CD4-positive, alpha-beta T cell (primary cell): Measurements from ENCODE around the gene PTPRN2. TPM values are rescaled to one million over a fixed set of nuclear protein-coding genes. Genes with fewer than 3 reads are reported as not detected.

Experiments used
- ATAC-seq: fragments of 200-7000 bp; cut with Tn5 transposase; one replicate; pipeline ENCODE4 v1.10.0; 2022; ENCODE audit warnings: mild to moderate bottlenecking; ENCODE audit not compliant: poor library complexity
- CTCF ChIA-PET: fragments of 350-600 bp; sonication (Branson Sonifier 250); formaldehyde crosslinking; loops from one replicate; lab custom pipeline; 2021; ENCODE audit warnings: antibody characterized with exemption, inconsistent platforms; lab: Charles Lee
- POLR2A ChIA-PET: fragments of 350-600 bp; sonication (Branson Sonifier 250); formaldehyde crosslinking; loops from one replicate; lab custom pipeline; 2021; ENCODE audit warnings: antibody characterized with exemption, inconsistent platforms; lab: Charles Lee
- DNase-seq, 14 experiments: peaks; one replicate each; pipeline ENCODE4 v3.0.0-alpha.2; 2013 to 2020; ENCODE audit warnings: mixed read lengths in 2 of 14
- H3K27ac ChIP-seq, 2 donors: one replicate each; pipeline versions ENCODE4 v1.5.1 to v1.7.0; 2013; ENCODE audit warnings: low read length in 2 of 2, low read depth in 1 of 2, mild to moderate bottlenecking in 1 of 2
- H3K27me3 ChIP-seq, 2 experiments: 1 replicate in 1 of 2; 2 replicates in 1 of 2; pipeline versions ENCODE4 v1.6.1 to v1.7.0; 2013; ENCODE audit warnings: low read length in 2 of 2, control low read depth in 1 of 2, mild to moderate bottlenecking in 1 of 2, moderate library complexity in 1 of 2; ENCODE audit not compliant: insufficient read depth in 2 of 2, control insufficient read depth in 1 of 2
- H3K36me3 ChIP-seq: one replicate; pipeline ENCODE4 v1.6.1; 2013; ENCODE audit warnings: low read length, control low read depth; ENCODE audit not compliant: insufficient read depth
- H3K4me1 ChIP-seq: one replicate; pipeline ENCODE4 v1.6.1; 2013; ENCODE audit warnings: low read length, control low read depth; ENCODE audit not compliant: insufficient read depth
- H3K4me3 ChIP-seq: one replicate; pipeline ENCODE4 v1.5.1; 2013; ENCODE audit warnings: mild to moderate bottlenecking, low read length, moderate library complexity
- H3K9me3 ChIP-seq, 2 experiments: 1 replicate in 1 of 2; 2 replicates in 1 of 2; pipeline versions ENCODE4 v1.6.1 to v1.7.0; 2013; ENCODE audit warnings: low read length in 2 of 2, mild to moderate bottlenecking in 2 of 2, control low read depth in 1 of 2, moderate library complexity in 1 of 2; ENCODE audit not compliant: control insufficient read depth in 1 of 2, insufficient read depth in 1 of 2
- H3K27ac Mint-ChIP-seq: one replicate; pipeline ENCODE4 v1.8.0; 2020; ENCODE audit warnings: mixed read lengths
- H3K27me3 Mint-ChIP-seq: one replicate; pipeline ENCODE4 v1.8.0; 2021; ENCODE audit warnings: mixed read lengths
- H3K36me3 Mint-ChIP-seq: one replicate; pipeline ENCODE4 v1.8.0; 2021; ENCODE audit warnings: low read depth, mixed read lengths
- H3K4me1 Mint-ChIP-seq: one replicate; pipeline ENCODE4 v1.8.0; 2021; ENCODE audit warnings: low read depth, mixed read lengths
- H3K4me3 Mint-ChIP-seq: one replicate; pipeline ENCODE4 v1.8.0; 2020; ENCODE audit warnings: mild to moderate bottlenecking, mixed read lengths
- H3K9me3 Mint-ChIP-seq: one replicate; pipeline ENCODE4 v1.8.0; 2020; ENCODE audit warnings: mixed read lengths
- CTCF ChIP-seq: fragments of 200-600 bp; IDR thresholded peaks from one replicate; pipeline ENCODE4 v1.8.0; 2022; ENCODE audit warnings: antibody characterized with exemption, mild to moderate bottlenecking
- intact Hi-C, 2 experiments: fragments of 100-400 bp; cut with DNase I in 1 of 2; cut with micrococcal nuclease in 1 of 2; formaldehyde crosslinking; loops; one replicate each; pipeline versions ENCODE4 v1.15.1 to v1.9.0; 2023 to 2025; cut with DNase I, micrococcal nuclease
- total RNA-seq, 174 experiments: library from RNA in 2 of 174; stranded (reverse) in 2 of 174; gene quantifications; one replicate each; pipeline ENCODE4 v1.2.3 and lab custom pipeline; 2021 to 2026

PTPRN2 gene
- total RNA-seq, 2 experiments from 2014 or later: 0.34 to 0.44 TPM

- H3K4me3 Mint-ChIP-seq: peak overlapping the region; percentile 87
- CTCF ChIA-PET: no interaction called here
- no peaks in the 10 kb centered on the region for H3K27me3 Mint-ChIP-seq
- TF ChIP-seq CTCF: peak; percentile 73
- H3K36me3 ChIP-seq: no peaks in the 10 kb centered on the region
- H3K27ac Mint-ChIP-seq: peak overlapping the region; percentile 87
- ATAC-seq (peak; percentile 80), DNase-seq (peak; percentile 20 to 77 (median 49))
- POLR2A ChIA-PET: interaction anchor here (0.6 kb wide), 1 partner anchor 50 kb away, joined by 3 read pairs; no protein-coding TSS in a partner anchor
- peaks cover 37% of the 10 kb centered on the region for H3K4me1 Mint-ChIP-seq
- peak overlapping the region in 1 of 2 donors; percentile 1 for H3K27ac ChIP-seq
- peaks cover 0 to 7% of the 10 kb centered on the region in 2 experiments for H3K9me3 ChIP-seq
- peaks cover 47% of the 10 kb centered on the region for H3K4me1 ChIP-seq
- H3K27me3 ChIP-seq: peaks cover 0 to 3% of the 10 kb centered on the region in 2 experiments
- H3K9me3 Mint-ChIP-seq: no peaks in the 10 kb centered on the region
- no peaks in the 10 kb centered on the region for H3K36me3 Mint-ChIP-seq
- H3K4me3 ChIP-seq: peak overlapping the region; percentile 48
- intact Hi-C loops: loop anchor here in 1 of 2 experiments (1.0 to 10.0 kb wide), 3 partner anchors 241 to 442 kb away; no protein-coding TSS in a partner anchor
These were observed 712.1 kb downstream of the PTPRN2 start for GRCh38 chr7:157875230-157876179.

GRCh38 chr7:157874870-157875229, 712.8 kb downstream of the PTPRN2 start:
- H3K9me3 Mint-ChIP-seq: no peaks in the 10 kb centered on the region
- ChIA-PET CTCF (no interaction called here), POLR2A (no interaction called here)
- Histone ChIP-seq H3K9me3 (peaks cover 0 to 4% of the 10 kb centered on the region in 2 experiments), H3K36me3 (no peaks in the 10 kb centered on the region), H3K4me1 (peaks cover 47% of the 10 kb centered on the region), H3K27ac (peak overlapping the region in 1 of 2 donors; percentile 1), H3K4me3 (peak overlapping the region; percentile 48), H3K27me3 (peaks cover 0 to 3% of the 10 kb centered on the region in 2 experiments)
- no peaks in the 10 kb centered on the region for H3K27me3 Mint-ChIP-seq
- intact Hi-C loops: loop anchor here in 1 of 2 experiments (5.0 to 10.0 kb wide), 2 partner anchors 240 to 268 kb away; no protein-coding TSS in a partner anchor
- no peaks in the 10 kb centered on the region for H3K36me3 Mint-ChIP-seq
- peak in 1 of 14 experiments; percentile 31 for DNase-seq
- ATAC-seq: peak; percentile 48
- no peak for TF ChIP-seq CTCF
- peak overlapping the region; percentile 87 for H3K4me3 Mint-ChIP-seq
- peaks cover 44% of the 10 kb centered on the region for H3K4me1 Mint-ChIP-seq
- peak overlapping the region; percentile 87 for H3K27ac Mint-ChIP-seq

GRCh38 chr7:157874208-157874816, 713.3 kb downstream of the PTPRN2 start:
- H3K4me1 ChIP-seq: peaks cover 47% of the 10 kb centered on the region
- H3K27ac Mint-ChIP-seq: peak overlapping the region; percentile 87
- H3K36me3 ChIP-seq: no peaks in the 10 kb centered on the region
- no peaks in the 10 kb centered on the region for H3K27me3 Mint-ChIP-seq
- H3K36me3 Mint-ChIP-seq: no peaks in the 10 kb centered on the region
- ATAC-seq: no peak
- intact Hi-C loops: loop anchor here in 1 of 2 experiments (10.0 kb wide), 1 partner anchor 240 kb away; no protein-coding TSS in a partner anchor
- peak overlapping the region; percentile 87 for H3K4me3 Mint-ChIP-seq
- H3K4me1 Mint-ChIP-seq: peaks cover 44% of the 10 kb centered on the region
- peaks cover 0 to 3% of the 10 kb centered on the region in 2 experiments for H3K27me3 ChIP-seq
- peak overlapping the region; percentile 48 for H3K4me3 ChIP-seq
- CTCF ChIA-PET: interaction anchor here (0.6 kb wide), 1 partner anchor 46 kb away, joined by 3 read pairs; no protein-coding TSS in a partner anchor
- no peak for DNase-seq
- POLR2A ChIA-PET: no interaction called here
- peaks cover 0 to 3% of the 10 kb centered on the region in 2 experiments for H3K9me3 ChIP-seq
- H3K27ac ChIP-seq: no peak overlapping the region
- TF ChIP-seq CTCF: no peak
- H3K9me3 Mint-ChIP-seq: no peaks in the 10 kb centered on the region
